ENCODE measurements around the gene LAMP1.
"Not testable (repeated sequence)": the region's sequence is repeated elsewhere in the genome, so short reads cannot be mapped to it uniquely, and the experiment has no call there.

The LAMP1 gene, protein sequence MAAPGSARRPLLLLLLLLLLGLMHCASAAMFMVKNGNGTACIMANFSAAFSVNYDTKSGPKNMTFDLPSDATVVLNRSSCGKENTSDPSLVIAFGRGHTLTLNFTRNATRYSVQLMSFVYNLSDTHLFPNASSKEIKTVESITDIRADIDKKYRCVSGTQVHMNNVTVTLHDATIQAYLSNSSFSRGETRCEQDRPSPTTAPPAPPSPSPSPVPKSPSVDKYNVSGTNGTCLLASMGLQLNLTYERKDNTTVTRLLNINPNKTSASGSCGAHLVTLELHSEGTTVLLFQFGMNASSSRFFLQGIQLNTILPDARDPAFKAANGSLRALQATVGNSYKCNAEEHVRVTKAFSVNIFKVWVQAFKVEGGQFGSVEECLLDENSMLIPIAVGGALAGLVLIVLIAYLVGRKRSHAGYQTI

GRCh38 chr13:113296823-113297369, at the start of gene LAMP1:
Gene LAMP1 (plus strand): TSS chr13:113297239. CDS start chr13:113297435, 196 bp downstream.
- peak within 1 kb of the TSS; percentile 93 for H3K4me3 ChIP-seq (ENCODE audit: low read depth, low read length)
- peak; percentile 97 for DNase-seq (ENCODE audit: low read depth)

DNA sequence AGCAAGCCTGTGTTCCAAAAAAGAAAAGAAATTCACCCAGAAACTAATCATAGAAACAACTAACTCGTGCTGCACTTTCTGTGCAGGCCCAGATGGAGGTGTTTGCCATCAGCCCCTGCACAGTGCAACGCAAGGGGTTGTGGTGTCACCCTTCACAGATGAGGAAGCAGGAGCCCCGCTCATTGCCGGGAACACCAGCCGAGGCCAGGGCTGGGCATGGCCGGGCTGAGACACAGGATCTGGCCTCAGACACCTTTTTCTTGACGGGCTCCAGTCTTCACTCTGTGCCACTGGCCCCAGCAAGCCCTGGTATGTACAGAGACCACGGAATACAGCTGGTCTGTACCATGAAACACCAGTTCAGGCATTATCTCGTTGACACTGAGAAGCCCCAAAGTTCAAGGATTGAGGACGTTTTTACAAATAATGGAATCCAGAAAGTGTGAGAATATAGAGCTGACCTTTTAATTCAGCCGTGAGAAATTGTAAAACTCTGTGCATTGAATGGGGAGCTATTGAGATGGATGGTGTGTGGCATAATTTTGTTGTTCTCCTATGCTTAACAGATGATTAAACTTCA, 44.4 kb upstream of the LAMP1 start:
- DNase-seq (ENCODE audit: low read depth) = no peak
- no peak overlapping the region for H3K4me3 ChIP-seq (ENCODE audit: low read depth, low read length)

DNA sequence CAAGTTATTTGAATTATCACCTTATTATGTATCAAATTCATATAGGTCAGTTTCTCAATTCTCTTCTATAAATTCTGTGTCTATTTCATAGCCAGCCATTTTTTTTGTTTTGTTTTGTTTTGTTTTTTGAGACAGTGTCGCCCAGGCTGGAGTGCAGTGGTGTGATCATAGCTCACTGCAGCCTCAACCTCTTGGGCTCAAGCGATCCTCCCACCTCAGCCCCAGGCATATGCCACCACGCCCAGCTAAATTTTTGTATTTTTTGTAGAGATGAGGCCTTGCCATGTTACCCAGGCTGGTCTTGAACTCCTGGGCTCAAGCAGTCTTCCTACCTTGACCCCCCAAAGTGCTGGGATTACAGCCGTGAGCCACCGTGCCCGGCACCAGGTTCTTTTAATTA, 39.1 kb upstream of the LAMP1 start:
- not testable (repeated sequence) for H3K4me3 ChIP-seq (ENCODE audit: low read depth, low read length); DNase-seq (ENCODE audit: low read depth)

DNA sequence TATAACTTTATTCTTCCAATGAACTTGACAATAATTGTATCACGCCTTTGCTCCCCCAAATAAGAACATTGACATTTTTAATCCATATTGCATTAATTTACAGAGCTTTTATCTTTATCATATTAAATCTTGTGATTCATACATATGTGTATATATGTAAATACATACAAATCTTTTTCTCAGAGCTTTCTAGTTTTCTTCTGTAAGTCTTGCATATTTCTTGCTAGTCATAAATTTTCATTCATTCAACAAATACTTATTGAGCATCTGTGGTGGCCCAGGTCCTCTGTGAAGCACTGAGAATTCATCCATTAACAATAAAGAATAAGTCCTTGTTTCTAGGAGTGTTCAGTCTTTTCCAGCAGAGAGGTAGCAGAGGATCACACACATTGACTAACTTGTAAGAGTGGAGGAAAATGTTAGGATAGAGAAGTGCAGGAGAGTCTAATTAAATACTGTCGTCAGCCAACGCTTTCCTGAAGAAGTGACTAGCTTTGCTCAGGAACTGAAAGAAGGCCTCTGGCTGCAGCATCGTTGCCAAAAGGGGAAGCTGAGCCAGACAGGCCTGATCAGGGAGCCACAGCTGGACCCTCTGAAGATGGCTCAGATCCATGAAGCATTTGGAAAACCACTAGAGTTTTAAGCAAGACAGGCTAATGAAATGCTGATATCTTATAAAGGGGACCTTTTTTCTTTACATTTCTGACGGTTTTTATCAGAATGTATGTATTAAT, 38.6 kb upstream of the LAMP1 start:
- H3K4me3 ChIP-seq (ENCODE audit: low read depth, low read length) = no peak overlapping the region
- DNase-seq (ENCODE audit: low read depth) = no peak

GRCh38 chr13:113260996-113261395, 36.0 kb upstream of the LAMP1 start:
- no peak overlapping the region for H3K4me3 ChIP-seq (ENCODE audit: low read depth, low read length)
- DNase-seq (ENCODE audit: low read depth) = no peak

GRCh38 chr13:113263016-113263415, 34.0 kb upstream of the LAMP1 start:
- H3K4me3 ChIP-seq (ENCODE audit: low read depth, low read length); DNase-seq (ENCODE audit: low read depth): not testable (repeated sequence)

GRCh38 chr13:113267642-113268405, 29.2 kb upstream of the LAMP1 start:
- no peak for DNase-seq (ENCODE audit: low read depth)
- H3K4me3 ChIP-seq (ENCODE audit: low read depth, low read length) = no peak overlapping the region

DNA sequence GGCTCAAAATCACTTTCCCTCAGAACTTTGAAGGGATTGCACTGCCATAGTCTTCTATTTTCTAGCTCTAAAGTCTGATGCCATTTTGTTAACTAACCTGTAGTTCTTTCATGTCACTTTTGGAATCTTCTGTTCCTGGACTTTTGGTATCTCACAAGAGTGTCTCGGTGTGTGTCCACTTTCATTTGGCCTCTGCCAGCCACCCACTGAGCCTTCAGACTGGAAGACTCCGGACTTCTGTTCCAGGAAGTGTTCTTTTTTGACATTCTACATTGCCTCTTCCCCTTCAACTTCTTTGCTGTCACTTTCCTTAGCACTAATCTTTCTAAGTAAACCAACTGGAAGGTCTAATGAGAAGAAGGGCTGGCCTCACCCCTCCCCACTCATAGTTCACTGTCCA, 25.0 kb upstream of the LAMP1 start:
- no peak for DNase-seq (ENCODE audit: low read depth)
- H3K4me3 ChIP-seq (ENCODE audit: low read depth, low read length) = no peak overlapping the region

DNA sequence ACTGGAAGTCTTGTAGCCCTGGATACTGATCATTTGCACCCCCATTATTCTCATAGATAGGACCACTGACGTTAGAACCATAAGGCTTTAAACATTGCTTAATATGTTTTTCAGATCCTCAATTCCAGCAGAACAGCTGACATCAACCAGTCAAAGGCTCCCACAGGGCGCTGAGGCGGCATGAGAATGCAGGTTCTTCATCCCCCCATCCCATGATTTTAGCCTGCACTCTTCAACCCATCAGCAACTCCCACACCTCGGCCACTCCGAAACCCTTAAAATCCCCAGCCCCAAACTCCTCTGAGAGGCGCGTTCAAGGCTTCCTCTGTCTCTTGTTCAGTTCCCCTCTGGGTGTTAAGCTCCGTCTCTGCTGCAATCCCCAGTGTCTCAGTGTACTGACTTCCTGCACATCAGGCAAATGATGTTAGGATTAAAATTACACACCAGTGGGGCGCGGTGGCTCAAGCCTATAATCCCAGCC, 24.3 kb upstream of the LAMP1 start:
- no peak for DNase-seq (ENCODE audit: low read depth)
- H3K4me3 ChIP-seq (ENCODE audit: low read depth, low read length) = no peak overlapping the region

- no peak overlapping the region for H3K4me3 ChIP-seq (ENCODE audit: low read depth, low read length)
- no peak for DNase-seq (ENCODE audit: low read depth)
Observed at GRCh38 chr13:113273321-113273720, 23.7 kb upstream of the LAMP1 start.

DNA sequence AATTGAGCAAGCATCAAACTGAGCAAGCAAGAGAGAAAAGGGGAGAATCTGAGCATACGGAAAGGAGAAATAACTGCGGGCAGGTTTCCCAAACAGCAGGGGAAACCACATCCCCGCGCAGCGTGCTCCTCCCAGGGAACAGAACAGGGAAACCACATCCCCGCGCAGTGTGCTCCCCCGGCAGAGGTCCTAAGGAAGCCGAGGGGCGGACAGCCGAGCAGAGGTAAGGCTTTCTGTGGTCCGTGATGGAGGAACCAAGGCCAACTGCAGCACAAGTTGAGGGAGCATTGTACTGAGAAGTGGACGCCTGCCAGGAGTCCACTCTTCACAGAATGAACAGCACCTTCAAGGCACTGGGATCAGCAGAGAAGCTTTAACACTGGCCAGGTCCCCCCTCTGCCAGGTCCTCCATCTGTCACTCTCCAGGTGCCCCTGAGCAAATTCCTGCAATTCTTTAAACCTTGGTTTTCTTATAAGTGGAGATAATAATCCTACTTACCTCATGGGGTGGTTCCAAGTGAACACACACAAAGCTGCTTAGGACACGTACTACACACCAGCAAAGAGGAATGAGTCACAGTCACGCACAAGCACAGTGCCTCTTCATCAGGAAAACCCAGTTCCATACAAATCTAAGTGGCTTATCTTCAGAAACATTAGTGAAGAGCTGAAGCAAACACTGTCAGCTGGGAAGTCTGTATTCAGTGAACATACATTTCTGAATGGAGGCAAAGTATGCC, 23.0 kb upstream of the LAMP1 start:
- peak; percentile 50 for DNase-seq (ENCODE audit: low read depth)

GRCh38 chr13:113274721-113275120, 22.3 kb upstream of the LAMP1 start:
- no peak overlapping the region for H3K4me3 ChIP-seq (ENCODE audit: low read depth, low read length)
- DNase-seq (ENCODE audit: low read depth) = no peak

More for the DNA sequence above, 23.0 kb upstream of the LAMP1 start:
- no peak overlapping the region for H3K4me3 ChIP-seq (ENCODE audit: low read depth, low read length)

DNA sequence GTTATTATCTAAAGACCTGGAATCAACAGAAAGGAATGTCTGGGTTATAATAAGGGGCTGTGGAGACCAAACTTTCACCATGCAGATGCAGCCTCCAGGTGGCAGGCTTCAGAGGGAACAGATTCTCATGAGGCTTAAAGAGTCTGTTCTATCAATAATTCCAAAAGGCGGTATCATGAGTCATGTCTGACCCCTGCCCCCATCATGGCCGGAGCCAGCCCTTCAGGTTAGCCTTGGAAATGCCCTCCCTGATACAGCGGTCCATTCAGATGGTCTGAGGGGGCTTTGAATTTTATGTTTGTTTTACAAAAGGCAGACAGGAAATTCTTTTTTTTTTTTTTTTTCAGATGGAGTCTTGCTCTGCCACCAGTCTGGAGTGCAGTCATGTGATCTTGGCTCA, 21.7 kb upstream of the LAMP1 start:
- DNase-seq (ENCODE audit: low read depth) = no peak
- no peak overlapping the region for H3K4me3 ChIP-seq (ENCODE audit: low read depth, low read length)

- H3K4me3 ChIP-seq (ENCODE audit: low read depth, low read length) = no peak overlapping the region
- no peak for DNase-seq (ENCODE audit: low read depth)
Observed at GRCh38 chr13:113280126-113280525, 16.9 kb upstream of the LAMP1 start.

- DNase-seq (ENCODE audit: low read depth) = no peak
- no peak overlapping the region for H3K4me3 ChIP-seq (ENCODE audit: low read depth, low read length)
Observed at GRCh38 chr13:113283904-113284303, 13.1 kb upstream of the LAMP1 start.

DNA sequence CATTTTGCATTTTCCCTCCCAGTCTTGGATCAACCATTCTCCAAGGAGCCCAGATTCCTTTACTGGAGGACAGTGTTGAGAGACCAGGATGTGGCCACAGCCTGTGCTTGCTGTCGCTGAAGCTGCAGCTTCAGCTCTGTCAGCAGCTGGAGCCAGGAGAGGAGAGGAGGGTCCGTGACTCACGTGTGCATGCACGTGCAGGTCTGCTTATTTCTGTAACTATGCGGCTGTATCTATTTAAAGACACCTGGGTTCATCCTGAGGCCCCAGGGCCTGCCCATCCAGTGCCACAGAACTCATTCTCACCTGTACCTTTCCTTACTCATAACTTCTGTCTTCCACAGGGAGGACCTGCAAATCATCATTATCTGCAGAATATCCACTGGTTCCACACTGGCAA, 8.2 kb upstream of the LAMP1 start:
- no peak for DNase-seq (ENCODE audit: low read depth)

GRCh38 chr13:113291129-113291528, 5.9 kb upstream of the LAMP1 start:
- DNase-seq (ENCODE audit: low read depth) = no peak
- no peak overlapping the region for H3K4me3 ChIP-seq (ENCODE audit: low read depth, low read length)

More for the DNA sequence above, 8.2 kb upstream of the LAMP1 start:
- no peak overlapping the region for H3K4me3 ChIP-seq (ENCODE audit: low read depth, low read length)

- peak overlapping the region; percentile 38 for H3K4me3 ChIP-seq (ENCODE audit: low read depth, low read length)
- DNase-seq (ENCODE audit: low read depth) = no peak
Observed at GRCh38 chr13:113292021-113292862, 4.8 kb upstream of the LAMP1 start.
